Measurements from ENCODE around the gene TMEM164.

TMEM164 gene

GRCh38 chrX:110022599-110023448 lies 19.9 kb downstream of the TMEM164 start:
- Histone ChIP-seq H3K4me1 (ENCODE audit: insufficient read depth, low read length) (peaks cover 10% of the 10 kb centered on the region; the same call in 1 of the 2 replicates), H3K9ac (ENCODE audit: low read depth, low read length) (no peak overlapping the region), H3K4me3 (ENCODE audit: low read length) (no peak overlapping the region), H3K9me3 (ENCODE audit: insufficient read depth, low read depth, low read length) (no peaks in the 10 kb centered on the region), H3K27ac (ENCODE audit: low read depth, low read length) (no peak overlapping the region), H3K27me3 (ENCODE audit: insufficient read depth, low read length) (no peaks in the 10 kb centered on the region), H3K36me3 (ENCODE audit: insufficient read depth, low read length) (no peaks in the 10 kb centered on the region; the same call in 1 of the 2 replicates)
- 90% methylated on average over 5 of the region's 5 CpGs for WGBS

DNA sequence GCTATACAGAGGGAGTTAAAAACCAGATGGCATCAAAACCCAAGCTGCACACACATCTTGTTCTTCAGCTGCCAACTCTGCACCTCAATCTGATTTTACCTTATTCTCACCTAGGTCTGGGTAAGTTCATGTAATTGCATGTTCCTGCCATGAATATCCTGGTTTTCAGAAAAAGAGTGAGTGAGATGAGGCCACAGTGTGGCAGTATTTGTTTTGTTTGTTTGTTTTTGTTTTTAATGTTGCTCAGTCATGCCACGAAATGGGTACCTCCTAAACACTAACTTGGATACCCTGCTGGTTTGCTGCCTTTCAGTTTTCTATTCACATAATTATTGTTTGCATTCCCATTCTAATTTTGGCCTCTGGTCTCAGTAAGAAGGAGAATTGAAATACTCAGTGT lies 22.5 kb downstream of the TMEM164 start:
- H3K9ac ChIP-seq (ENCODE audit: low read depth, low read length) = no peak overlapping the region

DNA sequence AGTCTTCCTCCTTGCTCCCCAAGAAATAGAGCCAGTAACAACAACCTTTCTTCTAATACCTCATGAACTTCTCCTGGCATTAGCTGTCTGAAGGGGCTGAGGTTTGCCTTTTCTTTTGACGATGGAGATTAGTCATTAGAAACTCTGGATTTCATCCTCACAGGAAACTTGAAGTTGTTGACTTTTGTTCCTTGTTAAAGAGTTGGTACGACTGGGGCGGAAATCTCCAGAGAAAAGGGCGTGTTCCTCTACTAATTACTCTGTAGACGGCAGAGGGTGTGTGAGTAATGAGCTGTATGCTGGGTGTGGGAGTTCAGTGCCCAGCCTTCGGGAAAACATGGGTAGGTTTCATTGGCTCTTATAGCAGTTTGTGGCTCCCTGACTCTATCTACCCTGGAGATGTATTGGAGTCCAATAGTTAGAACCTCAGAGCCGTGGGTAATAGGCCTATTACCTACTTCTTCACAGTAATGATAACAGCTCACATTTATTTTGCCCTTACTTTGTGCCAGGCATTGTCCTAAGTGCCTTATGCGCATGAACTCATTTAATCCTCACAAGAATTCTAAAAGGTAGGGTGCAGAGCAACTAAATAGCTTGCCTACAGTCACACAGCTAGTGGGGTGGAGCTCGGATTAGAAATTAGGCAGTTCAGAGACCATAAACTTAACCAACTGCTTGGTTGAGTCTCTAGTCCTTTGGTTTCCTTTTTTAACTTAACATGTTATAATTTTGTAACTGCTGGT lies 23.4 kb downstream of the TMEM164 start:
- WGBS = 74% methylated on average over 9 of the region's 9 CpGs
- Histone ChIP-seq H3K27me3 (ENCODE audit: insufficient read depth, low read length) (no peaks in the 10 kb centered on the region), H3K4me3 (ENCODE audit: low read length) (no peak overlapping the region), H3K27ac (ENCODE audit: low read depth, low read length) (no peak overlapping the region), H3K9ac (ENCODE audit: low read depth, low read length) (no peak overlapping the region), H3K4me1 (ENCODE audit: insufficient read depth, low read length) (peaks cover 10% of the 10 kb centered on the region; the same call in 1 of the 2 replicates), H3K36me3 (ENCODE audit: insufficient read depth, low read length) (no peaks in the 10 kb centered on the region; the same call in 1 of the 2 replicates), H3K9me3 (ENCODE audit: insufficient read depth, low read depth, low read length) (no peaks in the 10 kb centered on the region)

More for the DNA sequence above, 22.5 kb downstream of the TMEM164 start:
- Histone ChIP-seq H3K36me3 (ENCODE audit: insufficient read depth, low read length) (no peaks in the 10 kb centered on the region; the same call in 1 of the 2 replicates), H3K9me3 (ENCODE audit: insufficient read depth, low read depth, low read length) (no peaks in the 10 kb centered on the region), H3K27ac (ENCODE audit: low read depth, low read length) (no peak overlapping the region), H3K4me1 (ENCODE audit: insufficient read depth, low read length) (peaks cover 10% of the 10 kb centered on the region; the same call in 1 of the 2 replicates), H3K27me3 (ENCODE audit: insufficient read depth, low read length) (no peaks in the 10 kb centered on the region), H3K4me3 (ENCODE audit: low read length) (no peak overlapping the region)
- WGBS = no CpG with 5 or more reads among the region's 1 CpG

GRCh38 chrX:110032534-110033147 lies 29.7 kb downstream of the TMEM164 start:
- H3K9ac ChIP-seq (ENCODE audit: low read depth, low read length) = no peak overlapping the region
- no peaks in the 10 kb centered on the region for H3K4me1 ChIP-seq (ENCODE audit: insufficient read depth, low read length)
- no peak overlapping the region for H3K4me3 ChIP-seq (ENCODE audit: low read length)
- H3K36me3 ChIP-seq (ENCODE audit: insufficient read depth, low read length) = no peaks in the 10 kb centered on the region
- WGBS = 86% methylated on average over 2 of the region's 3 CpGs
- no peaks in the 10 kb centered on the region for H3K9me3 ChIP-seq (ENCODE audit: insufficient read depth, low read depth, low read length)
- H3K27me3 ChIP-seq (ENCODE audit: insufficient read depth, low read length) = no peaks in the 10 kb centered on the region
- no peak overlapping the region for H3K27ac ChIP-seq (ENCODE audit: low read depth, low read length)

DNA sequence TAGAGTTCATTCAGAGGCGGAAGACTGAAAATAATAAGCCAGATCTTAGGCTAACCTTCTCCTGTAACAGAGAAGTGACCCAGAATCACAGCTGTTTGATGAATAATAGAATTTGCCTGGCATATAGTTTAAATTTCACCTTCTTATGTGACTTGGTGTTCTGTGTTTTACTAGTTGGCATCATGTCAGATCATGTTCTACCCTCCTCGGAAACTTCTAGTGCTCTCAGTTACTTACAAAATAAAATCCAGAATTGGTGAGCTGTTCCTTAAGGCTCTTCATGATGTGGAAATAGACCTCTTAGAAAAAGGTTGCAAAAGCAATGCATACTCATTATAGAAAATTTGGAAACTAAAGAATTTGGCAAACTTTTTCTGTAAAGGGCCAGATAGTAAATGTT lies 31.1 kb downstream of the TMEM164 start:
- WGBS = 93% methylated on average over 2 of the region's 2 CpGs
- Histone ChIP-seq H3K4me1 (ENCODE audit: insufficient read depth, low read length) (no peaks in the 10 kb centered on the region), H3K27ac (ENCODE audit: low read depth, low read length) (no peak overlapping the region), H3K4me3 (ENCODE audit: low read length) (no peak overlapping the region), H3K9me3 (ENCODE audit: insufficient read depth, low read depth, low read length) (no peaks in the 10 kb centered on the region), H3K36me3 (ENCODE audit: insufficient read depth, low read length) (no peaks in the 10 kb centered on the region), H3K9ac (ENCODE audit: low read depth, low read length) (no peak overlapping the region), H3K27me3 (ENCODE audit: insufficient read depth, low read length) (no peaks in the 10 kb centered on the region)

DNA sequence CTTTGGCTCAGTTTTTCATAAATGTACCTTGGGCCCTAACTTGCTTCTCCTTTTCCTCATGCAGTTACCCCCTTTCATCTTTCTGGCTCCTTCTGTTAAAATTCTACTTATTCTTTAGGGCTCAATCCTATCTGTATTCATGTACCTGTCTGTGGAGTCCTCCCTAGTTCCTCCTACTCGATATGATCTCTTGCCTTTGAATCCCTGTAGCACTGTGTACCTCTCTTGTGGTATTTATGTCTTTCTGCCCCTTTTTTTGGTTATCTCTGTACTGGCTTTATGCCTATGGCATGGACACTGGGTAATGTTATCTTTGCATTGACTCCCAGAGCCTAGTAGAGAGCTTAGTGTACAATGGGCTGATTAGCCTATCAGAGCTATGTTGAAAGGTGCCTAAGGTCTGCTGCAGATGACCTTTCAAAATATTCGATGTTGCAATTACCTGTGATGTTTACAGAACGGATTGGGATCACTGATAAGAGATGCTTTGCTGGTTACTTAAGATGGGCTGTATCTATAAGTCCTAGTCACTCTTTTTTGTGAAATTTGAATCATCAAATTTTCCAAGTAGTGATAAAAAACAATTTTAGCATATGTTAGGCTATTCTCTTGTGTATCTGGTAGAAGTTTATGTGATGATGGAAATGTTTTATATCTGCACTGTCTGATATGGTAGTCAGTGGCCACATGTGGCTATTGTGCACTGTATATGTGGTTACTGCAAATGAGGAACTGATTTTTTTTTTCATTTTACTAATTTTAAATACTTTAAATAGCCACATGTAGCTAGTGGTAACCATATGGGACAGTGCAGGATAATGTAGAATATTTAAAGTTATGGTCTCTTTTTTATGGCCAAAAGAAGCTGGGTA lies 33.5 kb downstream of the TMEM164 start:
- no peaks in the 10 kb centered on the region for H3K27me3 ChIP-seq (ENCODE audit: insufficient read depth, low read length)
- no peak overlapping the region for H3K27ac ChIP-seq (ENCODE audit: low read depth, low read length)
- WGBS = 84% methylated on average over 3 of the region's 3 CpGs

DNA sequence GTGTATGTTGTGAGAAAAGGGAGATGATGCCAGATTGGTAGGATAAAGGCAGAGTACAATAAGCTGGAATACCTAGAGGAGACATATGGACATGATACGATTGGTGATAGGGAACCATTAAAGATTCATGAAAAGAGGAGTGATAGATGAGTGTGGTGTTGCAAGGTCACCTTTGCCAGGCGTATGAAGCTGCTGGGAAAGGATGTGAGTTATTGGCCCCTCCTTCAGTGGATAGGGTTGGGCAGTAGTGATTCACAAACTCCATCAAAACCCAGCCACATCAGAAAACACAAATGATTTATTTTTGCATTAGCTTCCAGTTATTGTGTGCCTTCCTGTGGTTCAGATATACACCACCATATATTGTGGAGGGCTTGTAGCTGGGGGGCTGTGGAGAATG lies 34.3 kb downstream of the TMEM164 start:
- no peaks in the 10 kb centered on the region for H3K36me3 ChIP-seq (ENCODE audit: insufficient read depth, low read length)
- 93% methylated on average over 2 of the region's 2 CpGs for WGBS
- H3K4me3 ChIP-seq (ENCODE audit: low read length) = no peak overlapping the region
- H3K9ac ChIP-seq (ENCODE audit: low read depth, low read length) = no peak overlapping the region
- peaks cover 3% of the 10 kb centered on the region; the same call in 1 of the 2 replicates for H3K4me1 ChIP-seq (ENCODE audit: insufficient read depth, low read length)
- no peak overlapping the region for H3K27ac ChIP-seq (ENCODE audit: low read depth, low read length)
- H3K27me3 ChIP-seq (ENCODE audit: insufficient read depth, low read length) = no peaks in the 10 kb centered on the region
- H3K9me3 ChIP-seq (ENCODE audit: insufficient read depth, low read depth, low read length) = no peaks in the 10 kb centered on the region

More for the DNA sequence above, 33.5 kb downstream of the TMEM164 start:
- Histone ChIP-seq H3K4me1 (ENCODE audit: insufficient read depth, low read length) (peaks cover 3% of the 10 kb centered on the region; the same call in 1 of the 2 replicates), H3K4me3 (ENCODE audit: low read length) (no peak overlapping the region), H3K36me3 (ENCODE audit: insufficient read depth, low read length) (no peaks in the 10 kb centered on the region), H3K9ac (ENCODE audit: low read depth, low read length) (no peak overlapping the region), H3K9me3 (ENCODE audit: insufficient read depth, low read depth, low read length) (no peaks in the 10 kb centered on the region)

DNA sequence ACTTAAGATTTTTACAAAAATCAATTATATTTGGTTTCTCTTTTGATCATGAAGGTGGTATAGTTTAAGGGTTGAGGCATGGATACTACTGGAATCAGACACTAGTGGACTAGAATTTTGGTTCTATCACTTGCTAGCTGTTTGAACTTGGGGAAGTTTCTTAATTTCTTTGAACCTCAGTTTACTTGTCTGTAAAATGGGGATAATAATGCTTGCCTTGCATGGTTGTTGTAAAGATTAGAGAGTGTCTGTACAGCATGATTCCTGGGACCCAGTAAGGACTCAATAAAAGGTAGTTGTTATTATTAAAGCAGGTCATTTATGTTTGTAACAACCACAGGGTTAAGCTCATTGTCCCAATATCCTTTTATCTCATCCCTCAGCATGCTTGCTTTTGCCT lies 36.0 kb downstream of the TMEM164 start:
- no peak overlapping the region for H3K27ac ChIP-seq (ENCODE audit: low read depth, low read length)
- H3K36me3 ChIP-seq (ENCODE audit: insufficient read depth, low read length) = no peaks in the 10 kb centered on the region
- H3K4me1 ChIP-seq (ENCODE audit: insufficient read depth, low read length) = peaks cover 3% of the 10 kb centered on the region; the same call in 1 of the 2 replicates
- H3K27me3 ChIP-seq (ENCODE audit: insufficient read depth, low read length) = no peaks in the 10 kb centered on the region
- H3K9ac ChIP-seq (ENCODE audit: low read depth, low read length) = no peak overlapping the region
- H3K9me3 ChIP-seq (ENCODE audit: insufficient read depth, low read depth, low read length) = no peaks in the 10 kb centered on the region
- no peak overlapping the region for H3K4me3 ChIP-seq (ENCODE audit: low read length)

DNA sequence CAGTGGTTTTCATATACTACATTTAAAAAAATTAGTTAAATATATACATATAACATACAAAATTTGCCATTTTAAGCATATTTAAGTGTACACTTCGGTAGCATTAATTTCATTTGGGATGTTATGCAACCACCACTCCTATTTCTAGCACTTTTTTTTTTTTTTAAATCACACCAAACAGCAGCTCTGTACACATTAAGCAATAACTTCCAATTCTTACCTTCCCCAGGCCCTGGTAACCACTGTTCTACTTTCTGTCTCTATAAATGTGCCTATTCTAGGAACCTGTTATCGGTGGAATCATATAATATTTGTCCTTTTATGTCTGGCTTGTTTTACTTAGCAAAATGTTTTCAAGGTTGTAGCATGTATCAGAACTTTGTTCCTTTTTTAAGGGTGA lies 39.1 kb downstream of the TMEM164 start:
- no peaks in the 10 kb centered on the region for H3K27me3 ChIP-seq (ENCODE audit: insufficient read depth, low read length)
- H3K4me1 ChIP-seq (ENCODE audit: insufficient read depth, low read length) = peaks cover 12% of the 10 kb centered on the region
- no peak overlapping the region for H3K4me3 ChIP-seq (ENCODE audit: low read length)
- no peak overlapping the region for H3K27ac ChIP-seq (ENCODE audit: low read depth, low read length)
- H3K9ac ChIP-seq (ENCODE audit: low read depth, low read length) = no peak overlapping the region
- H3K36me3 ChIP-seq (ENCODE audit: insufficient read depth, low read length) = no peaks in the 10 kb centered on the region
- H3K9me3 ChIP-seq (ENCODE audit: insufficient read depth, low read depth, low read length) = no peaks in the 10 kb centered on the region
- 98% methylated on average over 2 of the region's 2 CpGs for WGBS

GRCh38 chrX:110042496-110042895 lies 39.6 kb downstream of the TMEM164 start:
- no peaks in the 10 kb centered on the region for H3K27me3 ChIP-seq (ENCODE audit: insufficient read depth, low read length)
- H3K9me3 ChIP-seq (ENCODE audit: insufficient read depth, low read depth, low read length) = no peaks in the 10 kb centered on the region
- peaks cover 16% of the 10 kb centered on the region for H3K4me1 ChIP-seq (ENCODE audit: insufficient read depth, low read length)
- no peak overlapping the region for H3K27ac ChIP-seq (ENCODE audit: low read depth, low read length)
- no peak overlapping the region for H3K4me3 ChIP-seq (ENCODE audit: low read length)
- no peak overlapping the region for H3K9ac ChIP-seq (ENCODE audit: low read depth, low read length)
- H3K36me3 ChIP-seq (ENCODE audit: insufficient read depth, low read length) = no peaks in the 10 kb centered on the region
